DMS153 treated with DMSO at 0.1 percent for 48 hours (cell line): Measurements from ENCODE around the gene HCFC1.

Experiments used
- DNase-seq: peaks from one replicate; lab custom pipeline; 2025; ENCODE audit not compliant: unreplicated experiment; lab: John Stamatoyannopoulos, UW

Gene HCFC1

GRCh38 chrX:153906126-153906917 lies 65.3 kb downstream of the HCFC1 start:
- DNase-seq = no peak

GRCh38 chrX:153905481-153906095 lies 66.0 kb downstream of the HCFC1 start:
- DNase-seq = no peak

- DNase-seq = no peak
Measured at GRCh38 chrX:153903991-153904957, 67.3 kb downstream of the HCFC1 start, which contains the start of gene AVPR2. TSS of gene AVPR2 (plus strand) at chrX:153904673. CDS start at chrX:153905146, 473 bp downstream.

DNA sequence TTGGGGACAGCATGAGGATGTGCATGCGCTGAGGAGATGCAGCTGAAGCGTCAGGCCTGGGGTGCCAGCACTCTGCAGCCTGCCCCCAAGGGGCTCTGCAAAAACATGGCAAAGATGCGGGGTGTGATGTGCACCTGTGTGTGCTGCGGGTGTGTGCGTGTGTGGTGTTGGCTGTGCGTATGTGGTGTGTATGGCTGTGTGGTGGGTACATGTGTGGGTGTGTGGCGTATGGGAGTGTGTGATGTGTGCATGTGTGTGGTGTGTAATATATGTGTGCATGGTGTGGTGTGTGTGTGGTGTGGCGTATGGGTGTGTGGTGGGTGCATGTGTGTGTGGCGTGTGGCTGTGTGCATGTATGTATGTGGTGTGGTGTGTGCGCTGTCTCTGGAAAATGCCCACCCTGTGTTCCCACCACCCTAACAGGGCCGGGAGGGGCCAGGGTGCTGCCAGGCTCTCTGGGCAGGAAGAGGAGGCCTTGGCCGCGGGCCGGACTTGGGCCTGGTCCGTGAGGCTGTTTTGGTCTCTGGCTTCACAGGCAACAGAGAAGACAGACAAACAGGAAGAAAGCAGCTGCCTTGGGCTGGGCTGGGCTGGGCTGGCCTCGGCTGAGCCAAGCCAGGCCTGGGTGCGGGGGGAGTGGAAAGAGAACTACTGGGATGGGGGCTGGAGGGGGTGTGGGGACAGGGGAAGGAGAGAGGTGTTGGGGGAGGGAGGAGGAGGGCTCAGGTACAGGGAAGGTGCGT lies 68.2 kb downstream of the HCFC1 start:
- DNase-seq = no peak

DNA sequence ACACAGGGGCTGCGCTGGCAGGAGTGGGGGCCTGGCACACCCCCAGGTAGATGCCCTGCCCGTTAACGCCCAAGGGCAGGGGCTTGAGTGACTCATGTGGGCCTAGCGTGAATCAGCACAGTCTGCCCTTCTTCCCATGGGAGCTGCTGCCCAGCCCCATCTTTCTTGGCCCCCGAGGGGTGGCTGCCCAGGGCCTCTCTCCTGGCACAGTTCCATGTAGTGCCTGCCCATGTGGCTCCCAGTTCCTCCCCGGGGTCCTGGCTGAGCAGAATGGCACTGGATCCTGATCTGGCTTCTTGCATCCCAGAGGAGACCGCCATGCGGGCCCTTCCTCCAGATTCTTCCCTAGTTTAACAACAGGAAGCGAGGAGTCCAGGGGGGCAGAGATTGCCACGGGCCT lies 69.2 kb downstream of the HCFC1 start:
- DNase-seq = no peak

DNA sequence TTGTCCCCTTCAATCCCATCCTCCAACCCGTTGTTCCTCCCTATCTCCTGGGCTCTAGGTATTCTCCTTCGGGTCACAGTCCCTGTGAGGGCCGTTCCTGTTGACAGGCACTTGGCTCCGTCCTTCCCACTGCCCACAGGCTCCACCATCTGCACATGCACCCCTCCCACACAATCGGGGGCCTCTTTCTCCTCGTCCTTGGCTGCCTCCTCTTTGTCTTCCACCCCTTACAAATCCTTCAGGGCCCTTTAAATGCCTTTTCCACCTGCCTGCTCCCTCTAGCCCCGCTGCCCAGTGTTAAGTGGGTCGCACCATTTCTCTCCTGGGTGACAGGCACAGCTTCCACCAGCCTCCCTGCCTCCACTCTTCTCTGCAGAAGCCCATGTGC lies 69.9 kb downstream of the HCFC1 start:
- DNase-seq = no peak

DNA sequence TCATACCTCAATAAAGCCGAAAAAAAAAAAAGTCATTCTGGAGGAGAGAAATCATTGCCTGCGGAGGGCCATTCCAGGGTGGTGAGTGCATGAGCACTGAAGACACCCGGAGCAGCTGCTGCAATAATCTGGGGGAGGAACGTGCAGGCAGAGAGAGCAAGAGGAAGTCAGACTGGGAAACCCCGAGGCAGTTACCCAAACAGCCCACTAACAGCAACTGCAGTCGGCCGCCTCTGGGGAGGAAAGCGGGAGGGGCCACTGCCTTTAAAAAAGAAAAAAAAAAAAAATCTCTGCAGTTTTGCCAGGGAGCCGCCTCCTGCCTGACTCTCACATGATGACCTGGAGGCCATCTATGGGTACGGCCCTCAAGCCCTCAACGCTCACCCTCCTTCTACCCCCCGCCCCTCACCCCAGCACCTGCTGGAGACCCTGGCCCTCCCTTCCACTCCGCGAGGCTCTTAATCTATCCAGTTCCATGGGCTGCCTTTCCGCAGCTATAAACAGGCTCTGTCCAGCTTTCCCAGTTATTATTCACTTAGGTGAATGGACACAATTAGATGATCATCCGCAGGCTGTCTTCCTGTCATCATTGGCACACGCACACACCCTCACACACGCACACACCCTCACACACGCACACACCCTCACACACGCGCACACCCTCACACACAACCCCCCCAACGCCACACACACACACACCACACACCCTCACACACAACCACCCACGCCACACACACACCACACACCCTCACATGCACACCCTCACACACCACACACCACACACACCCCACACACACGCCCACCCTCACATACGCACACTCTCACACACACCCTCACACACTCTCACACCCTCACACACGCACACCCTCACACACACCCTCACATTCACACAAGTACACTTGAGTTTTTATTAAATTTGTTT lies 70.5 kb downstream of the HCFC1 start:
- peak; percentile 60 for DNase-seq

GRCh38 chrX:153897899-153898298 lies 73.7 kb downstream of the HCFC1 start:
- DNase-seq = no peak
